CD14-positive monocyte (primary cell): ENCODE results near the gene PAM. TPM values are rescaled to one million over a fixed set of nuclear protein-coding genes. Genes with fewer than 3 reads are reported as not detected.

Experiments used
- DNase-seq, 3 donors: peaks; one replicate each; pipeline ENCODE4 v3.0.0-alpha.2; 2011 to 2022
- H2AFZ ChIP-seq: 2 replicates; pipeline ENCODE4 v1.6.0; 2012; ENCODE audit warnings: mild to moderate bottlenecking, low read depth, low read length, inconsistent platforms; ENCODE audit not compliant: insufficient read depth, poor library complexity, severe bottlenecking
- H3K27ac ChIP-seq, 2 donors: 1 replicate in 1 of 2; 2 replicates in 1 of 2; pipeline ENCODE4 v1.5.1; 2012 to 2013; ENCODE audit warnings: low read length in 2 of 2, control low read depth in 1 of 2, inconsistent platforms in 1 of 2, low read depth in 1 of 2, mild to moderate bottlenecking in 1 of 2
- H3K27me3 ChIP-seq, 2 donors: one replicate each; pipeline versions ENCODE4 v1.6.0 to v1.6.1; 2011 to 2013; ENCODE audit warnings: low read length in 2 of 2; ENCODE audit not compliant: control insufficient read depth in 2 of 2, insufficient read depth in 2 of 2
- H3K36me3 ChIP-seq, 2 donors: replicated peaks in 1 of 2; 1 replicate in 1 of 2; 2 replicates in 1 of 2; pipeline versions ENCODE4 v1.5.1 to v1.6.1; 2012 to 2013; ENCODE audit warnings: low read length in 2 of 2, control low read depth in 1 of 2, inconsistent platforms in 1 of 2, mild to moderate bottlenecking in 1 of 2; ENCODE audit not compliant: insufficient read depth in 2 of 2, control insufficient read depth in 1 of 2
- H3K4me1 ChIP-seq, 2 donors: 1 replicate in 1 of 2; 2 replicates in 1 of 2; pipeline versions ENCODE4 v1.5.1 to v1.6.1; 2012 to 2013; ENCODE audit warnings: low read length in 2 of 2, control low read depth in 1 of 2, inconsistent platforms in 1 of 2, mild to moderate bottlenecking in 1 of 2, moderate library complexity in 1 of 2; ENCODE audit not compliant: insufficient read depth in 2 of 2, control insufficient read depth in 1 of 2
- H3K4me2 ChIP-seq: replicated peaks from 2 replicates; pipeline ENCODE3; 2012; ENCODE audit warnings: low read length, moderate library complexity, mild to moderate bottlenecking; ENCODE audit not compliant: poor library complexity, severe bottlenecking; ENCODE audit errors: extremely low read depth
- H3K4me3 ChIP-seq, 3 experiments: fragments of 200-600 bp in 1 of 3; sonication (generic) in 1 of 3; replicated peaks in 1 of 3; 1 replicate in 2 of 3; 2 replicates in 1 of 3; pipeline ENCODE4 v1.5.1; 2011 to 2013; ENCODE audit warnings: low read length in 3 of 3, mild to moderate bottlenecking in 3 of 3, control low read depth in 2 of 3, low read depth in 2 of 3, inconsistent platforms in 1 of 3, moderate library complexity in 1 of 3
- H3K79me2 ChIP-seq: 2 replicates; pipeline ENCODE4 v1.6.0; 2012; ENCODE audit warnings: mild to moderate bottlenecking, control low read depth, inconsistent platforms, low read length, moderate library complexity; ENCODE audit not compliant: insufficient read depth
- H3K9ac ChIP-seq: 2 replicates; pipeline ENCODE4 v1.6.0; 2017; ENCODE audit warnings: low read length, mild to moderate bottlenecking; ENCODE audit not compliant: insufficient read depth, poor library complexity, severe bottlenecking
- H3K9me3 ChIP-seq, 2 donors: replicated peaks in 1 of 2; 1 replicate in 1 of 2; 2 replicates in 1 of 2; pipeline versions ENCODE4 v1.5.1 to v1.6.1; 2012 to 2013; ENCODE audit warnings: low read length in 2 of 2, control low read depth in 1 of 2; ENCODE audit not compliant: control insufficient read depth in 1 of 2, insufficient read depth in 1 of 2
- H4K20me1 ChIP-seq: 2 replicates; pipeline ENCODE4 v1.6.0; 2012; ENCODE audit warnings: mild to moderate bottlenecking, low read length, control low read depth, moderate library complexity; ENCODE audit not compliant: insufficient read depth
- H3K27ac Mint-ChIP-seq, 7 donors: one replicate each; pipeline ENCODE4 v1.8.0; 2020; ENCODE audit warnings: mild to moderate bottlenecking in 7 of 7, mixed read lengths in 7 of 7, moderate library complexity in 6 of 7, inconsistent platforms in 2 of 7
- H3K27me3 Mint-ChIP-seq, 3 donors: one replicate each; pipeline ENCODE4 v1.8.0; 2021 to 2022; ENCODE audit warnings: low read depth in 3 of 3, mild to moderate bottlenecking in 3 of 3, mixed read lengths in 3 of 3, moderate library complexity in 3 of 3, inconsistent platforms in 1 of 3
- H3K36me3 Mint-ChIP-seq, 2 donors: one replicate each; pipeline ENCODE4 v1.8.0; 2020; ENCODE audit warnings: mixed read lengths in 2 of 2, inconsistent platforms in 1 of 2, mild to moderate bottlenecking in 1 of 2
- H3K4me1 Mint-ChIP-seq: one replicate; pipeline ENCODE4 v1.8.0; 2020; ENCODE audit warnings: mild to moderate bottlenecking, mixed read lengths
- H3K4me3 Mint-ChIP-seq, 2 donors: one replicate each; pipeline ENCODE4 v1.8.0; 2020; ENCODE audit warnings: mild to moderate bottlenecking in 2 of 2, mixed read lengths in 2 of 2, moderate library complexity in 1 of 2
- H3K9me3 Mint-ChIP-seq, 7 donors: one replicate each; pipeline ENCODE4 v1.8.0; 2020 to 2022; ENCODE audit warnings: mixed read lengths in 7 of 7, mild to moderate bottlenecking in 6 of 7, moderate library complexity in 6 of 7, inconsistent platforms in 2 of 7
- CTCF ChIP-seq: fragments of 200-600 bp; IDR thresholded peaks from one replicate; pipeline ENCODE4 v1.8.0; 2022; ENCODE audit warnings: antibody characterized with exemption, mild to moderate bottlenecking
- WGBS: methylation state at CpG from one replicate; pipeline ENCODE4 v1.1.5; 2013; ENCODE audit warnings: missing lambda C conversion rate; ENCODE audit not compliant: insufficient coverage; 5-methylcytosine and 5-hydroxymethylcytosine counted together
- intact Hi-C, 2 donors: fragments of 100-400 bp; cut with micrococcal nuclease; formaldehyde crosslinking; loops; one replicate each; pipeline versions ENCODE4 v1.15.0 to v1.15.1; 2023
- polyA plus RNA-seq, 3 donors: library from polyadenylated mRNA; depleted of rRNA in 1 of 3; unstranded in 2 of 3; stranded (reverse) in 1 of 3; fragments of 300-500 nt in 2 of 3; fragments of >200 nt in 1 of 3; fragmentation: Illumina TruSeq in 2 of 3; gene quantifications; 1 replicate in 2 of 3; 2 replicates in 1 of 3; pipeline ENCODE4 v1.2.3, GENCODE V29; 2012 to 2021

Gene PAM
- polyA plus RNA-seq, 3 donors: 11.8 to 27.4 (median 12.8) TPM

GRCh38 chr5:102765350-102765749 is 10.2 kb downstream of the PAM start:
- peaks cover 0 to 1% (median 0%) of the 10 kb centered on the region in 3 donors for H3K27me3 Mint-ChIP-seq
- Histone ChIP-seq H4K20me1 (no peaks in the 10 kb centered on the region), H3K79me2 (no peaks in the 10 kb centered on the region), H3K36me3 (no peaks in the 10 kb centered on the region), H3K4me1 (peaks cover 0 to 5% of the 10 kb centered on the region in 2 donors), H3K4me2 (no peak overlapping the region), H3K9ac (no peak overlapping the region), H3K27ac (no peak overlapping the region), H3K9me3 (no peaks in the 10 kb centered on the region), H2AFZ (no peak overlapping the region), H3K4me3 (no peak overlapping the region), H3K27me3 (no peaks in the 10 kb centered on the region)
- H3K9me3 Mint-ChIP-seq: no peaks in the 10 kb centered on the region
- H3K4me3 Mint-ChIP-seq: no peak overlapping the region
- DNase-seq: no peak
- no CpG with 5 or more reads among the region's 3 CpGs for WGBS
- H3K4me1 Mint-ChIP-seq: peaks cover 13% of the 10 kb centered on the region
- H3K27ac Mint-ChIP-seq: no peak overlapping the region
- intact Hi-C loops: no loop called here
- H3K36me3 Mint-ChIP-seq: no peaks in the 10 kb centered on the region
- TF ChIP-seq CTCF: no peak

GRCh38 chr5:102766295-102767090 is 11.4 kb downstream of the PAM start:
- Mint-ChIP-seq H3K4me1 (peaks cover 8% of the 10 kb centered on the region), H3K27me3 (no peaks in the 10 kb centered on the region), H3K4me3 (no peak overlapping the region), H3K36me3 (no peaks in the 10 kb centered on the region), H3K27ac (no peak overlapping the region), H3K9me3 (no peaks in the 10 kb centered on the region)
- no peaks in the 10 kb centered on the region for H3K79me2 ChIP-seq
- no peak overlapping the region for H3K4me2 ChIP-seq
- TF ChIP-seq CTCF: no peak
- peaks cover 5 to 6% of the 10 kb centered on the region in 2 donors for H3K4me1 ChIP-seq
- H3K9me3 ChIP-seq: no peaks in the 10 kb centered on the region
- DNase-seq: no peak
- 90% methylated on average over 3 of the region's 4 CpGs for WGBS
- intact Hi-C loops: no loop called here
- H2AFZ ChIP-seq: no peak overlapping the region
- H3K9ac ChIP-seq: no peak overlapping the region
- no peaks in the 10 kb centered on the region for H3K36me3 ChIP-seq
- no peaks in the 10 kb centered on the region for H3K27me3 ChIP-seq
- H4K20me1 ChIP-seq: no peaks in the 10 kb centered on the region
- H3K27ac ChIP-seq: no peak overlapping the region
- H3K4me3 ChIP-seq: no peak overlapping the region
